Neutrophil (primary cell): ENCODE data around the gene RILPL1.

Experiments
- H3K27ac ChIP-seq: fragments of 200-600 bp; sonication (generic); 2 replicates; pipeline ENCODE4 v1.5.1; 2016; ENCODE audit warnings: mild to moderate bottlenecking, moderate library complexity
- H3K27me3 ChIP-seq: fragments of 200-600 bp; sonication (generic); 2 replicates; pipeline ENCODE4 v1.6.0; 2016; ENCODE audit warnings: mild to moderate bottlenecking
- H3K36me3 ChIP-seq: fragments of 200-600 bp; sonication (generic); 2 replicates; pipeline ENCODE4 v1.5.1; 2017
- H3K4me1 ChIP-seq, 2 experiments: fragments of 200-600 bp in 1 of 2; sonication (generic) in 1 of 2; 1 replicate in 1 of 2; 2 replicates in 1 of 2; pipeline versions ENCODE4 v1.5.1 to v1.6.1; 2013 to 2016; ENCODE audit warnings: low read depth in 1 of 2, low read length in 1 of 2, mild to moderate bottlenecking in 1 of 2, moderate library complexity in 1 of 2; ENCODE audit not compliant: control insufficient read depth in 1 of 2, insufficient read depth in 1 of 2
- H3K4me3 ChIP-seq, 2 experiments: fragments of 200-600 bp in 1 of 2; sonication (generic) in 1 of 2; 1 replicate in 1 of 2; 2 replicates in 1 of 2; pipeline ENCODE4 v1.5.1; 2013 to 2016; ENCODE audit warnings: low read depth in 1 of 2, low read length in 1 of 2, mild to moderate bottlenecking in 1 of 2, moderate library complexity in 1 of 2
- H3K9me3 ChIP-seq: fragments of 200-600 bp; sonication (generic); 2 replicates; pipeline ENCODE4 v1.5.1; 2016
- CTCF ChIP-seq: fragments of 200-600 bp; sonication (generic); IDR thresholded peaks from 2 replicates; pipeline ENCODE4 v1.5.1; 2016; ENCODE audit warnings: antibody characterized with exemption

The RILPL1 gene

GRCh38 chr12:123444092-123445026, 89.2 kb downstream of the RILPL1 start:
- H3K9me3 ChIP-seq: no peaks in the 10 kb centered on the region
- H3K27me3 ChIP-seq: no peaks in the 10 kb centered on the region
- peak overlapping the region; percentile 85 for H3K27ac ChIP-seq
- H3K36me3 ChIP-seq: no peaks in the 10 kb centered on the region
- H3K4me3 ChIP-seq: no peak overlapping the region
- peaks cover 61 to 63% of the 10 kb centered on the region in 2 experiments for H3K4me1 ChIP-seq
- no peak for TF ChIP-seq CTCF

GRCh38 chr12:123442774-123443173, 90.7 kb downstream of the RILPL1 start:
- no peaks in the 10 kb centered on the region for H3K36me3 ChIP-seq
- no peaks in the 10 kb centered on the region for H3K9me3 ChIP-seq
- no peak for TF ChIP-seq CTCF
- no peaks in the 10 kb centered on the region for H3K27me3 ChIP-seq
- H3K27ac ChIP-seq: peak overlapping the region; percentile 46
- H3K4me3 ChIP-seq: no peak overlapping the region
- H3K4me1 ChIP-seq: peaks cover 51 to 52% of the 10 kb centered on the region in 2 experiments

GRCh38 chr12:123441523-123442164, 91.9 kb downstream of the RILPL1 start:
- TF ChIP-seq CTCF: no peak
- H3K27ac ChIP-seq: no peak overlapping the region
- H3K4me1 ChIP-seq: peaks cover 51 to 52% of the 10 kb centered on the region in 2 experiments
- no peak overlapping the region for H3K4me3 ChIP-seq
- H3K36me3 ChIP-seq: no peaks in the 10 kb centered on the region
- H3K9me3 ChIP-seq: no peaks in the 10 kb centered on the region
- no peaks in the 10 kb centered on the region for H3K27me3 ChIP-seq

GRCh38 chr12:123436017-123436964, 97.2 kb downstream of the RILPL1 start, which contains the start of gene RILPL2:
Gene RILPL2 (minus strand): TSS chr12:123436684. CDS start chr12:123436420, 264 bp downstream.
- H3K4me3 ChIP-seq: peak within 1 kb of the TSS; percentile 90 to 98
- peaks cover 54 to 55% of the 10 kb centered on the region in 2 experiments for H3K4me1 ChIP-seq
- H3K36me3 ChIP-seq: peaks cover 3% of the 10 kb centered on the region
- no peaks in the 10 kb centered on the region for H3K27me3 ChIP-seq
- peak; percentile 53 for TF ChIP-seq CTCF
- no peaks in the 10 kb centered on the region for H3K9me3 ChIP-seq
- peak within 1 kb of the TSS; percentile 98 for H3K27ac ChIP-seq

- Histone ChIP-seq H3K27ac (peak overlapping the region; percentile 98), H3K36me3 (peaks cover 9% of the 10 kb centered on the region), H3K9me3 (no peaks in the 10 kb centered on the region), H3K4me3 (peak overlapping the region; percentile 90 to 98), H3K27me3 (no peaks in the 10 kb centered on the region), H3K4me1 (peaks cover 60 to 61% of the 10 kb centered on the region in 2 experiments)
- no peak for TF ChIP-seq CTCF
Observed at GRCh38 chr12:123435636-123436016, 97.9 kb downstream of the RILPL1 start.
